GM19043 (cell line): Measurements from ENCODE around the gene SCPEP1.

Experiments used
- ATAC-seq: cut with Tn5 transposase; IDR thresholded peaks from one replicate; pipeline ENCODE4 v1.9.1; 2021; ENCODE audit warnings: low read depth; ENCODE audit not compliant: unreplicated experiment

The SCPEP1 gene

DNA sequence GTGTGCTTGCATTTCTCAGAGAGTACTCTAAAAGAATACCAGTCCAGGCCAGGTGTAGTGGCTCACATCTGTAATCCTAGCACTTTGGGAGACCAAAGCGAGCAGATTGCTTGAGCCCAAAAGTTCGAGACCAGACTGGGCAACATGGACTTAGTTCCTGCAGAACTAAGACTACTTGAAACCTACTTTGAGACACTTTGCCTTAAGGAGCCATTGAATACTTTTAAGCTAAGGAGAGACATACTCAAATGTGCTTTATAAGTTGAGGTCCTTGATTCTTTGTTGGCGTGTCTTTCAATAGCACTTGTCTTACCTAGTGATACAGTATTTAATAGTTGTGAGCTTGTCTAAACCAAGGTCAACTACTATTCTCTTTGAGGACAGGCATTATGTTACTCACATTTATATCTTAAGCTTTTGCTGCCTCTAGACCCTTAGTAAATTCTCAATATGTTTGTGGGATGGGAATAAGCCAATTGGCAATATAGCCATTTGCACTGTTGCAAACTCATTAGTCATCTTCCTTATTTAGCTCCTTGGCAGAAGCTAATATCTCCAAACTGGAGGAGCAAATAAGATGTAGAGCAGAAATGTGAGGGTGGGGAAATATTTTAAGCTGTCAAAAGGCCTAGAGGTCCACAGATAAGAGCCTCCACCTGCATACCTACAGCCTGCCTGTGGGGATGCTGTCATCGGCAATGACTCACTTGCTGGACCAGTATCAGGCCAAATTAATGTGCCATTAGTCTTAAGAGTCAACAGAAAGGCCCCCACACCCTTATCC is 16.3 kb downstream of the SCPEP1 start:
- ATAC-seq = no peak

- ATAC-seq = no peak
Measured at GRCh38 chr17:56995766-56996165, 17.8 kb downstream of the SCPEP1 start.

- ATAC-seq = no peak
Measured at GRCh38 chr17:56997313-56997712, 19.4 kb downstream of the SCPEP1 start.

- no peak for ATAC-seq
Measured at GRCh38 chr17:57001541-57001940, 23.6 kb downstream of the SCPEP1 start.

- no peak for ATAC-seq
Measured at GRCh38 chr17:57002904-57003303, 25.0 kb downstream of the SCPEP1 start.

GRCh38 chr17:57004944-57005579 is 27.1 kb downstream of the SCPEP1 start:
- ATAC-seq = peak; percentile 87

- no peak for ATAC-seq
Measured at GRCh38 chr17:57006040-57006439, 28.1 kb downstream of the SCPEP1 start.

GRCh38 chr17:57008958-57009357 is 31.0 kb downstream of the SCPEP1 start:
- no peak for ATAC-seq

- ATAC-seq = no peak
Measured at GRCh38 chr17:57009737-57010445, 32.0 kb downstream of the SCPEP1 start.

- ATAC-seq = no peak
Measured at GRCh38 chr17:57010487-57010886, 32.6 kb downstream of the SCPEP1 start.

GRCh38 chr17:57011491-57012015 is 33.6 kb downstream of the SCPEP1 start:
- no peak for ATAC-seq

DNA sequence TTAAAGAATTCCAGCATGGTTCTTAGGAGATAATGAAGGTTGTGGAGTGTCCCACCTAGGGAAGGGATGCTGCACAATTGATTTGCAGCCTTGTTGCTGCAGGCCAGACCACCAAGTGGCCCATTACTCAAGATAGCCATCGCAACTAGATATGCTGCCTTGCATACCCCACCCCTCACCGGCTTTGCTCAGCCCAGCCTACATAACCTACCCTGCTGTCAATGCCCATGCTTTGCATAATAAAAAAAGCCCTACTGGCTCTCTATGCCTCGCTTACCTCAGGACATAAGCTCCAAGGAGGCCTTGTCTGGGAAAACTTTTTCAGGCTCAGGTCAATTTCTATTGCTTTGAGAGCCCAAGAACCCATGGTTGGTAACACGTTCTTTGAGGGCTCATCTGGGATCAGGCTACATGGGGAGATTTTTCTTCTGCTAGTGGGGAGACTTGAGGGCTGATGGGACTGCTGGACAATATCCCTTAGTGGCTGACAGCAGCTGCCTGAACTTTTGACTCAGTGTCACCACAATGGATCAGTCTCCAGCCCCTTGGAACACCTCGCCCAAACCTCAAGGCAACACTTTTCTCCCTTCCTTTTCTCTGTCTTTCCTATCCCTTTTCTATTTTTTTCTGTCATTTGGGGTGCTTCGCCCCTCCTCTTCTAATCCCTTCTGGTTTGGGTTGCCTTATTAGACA is 38.3 kb downstream of the SCPEP1 start:
- ATAC-seq = no peak

DNA sequence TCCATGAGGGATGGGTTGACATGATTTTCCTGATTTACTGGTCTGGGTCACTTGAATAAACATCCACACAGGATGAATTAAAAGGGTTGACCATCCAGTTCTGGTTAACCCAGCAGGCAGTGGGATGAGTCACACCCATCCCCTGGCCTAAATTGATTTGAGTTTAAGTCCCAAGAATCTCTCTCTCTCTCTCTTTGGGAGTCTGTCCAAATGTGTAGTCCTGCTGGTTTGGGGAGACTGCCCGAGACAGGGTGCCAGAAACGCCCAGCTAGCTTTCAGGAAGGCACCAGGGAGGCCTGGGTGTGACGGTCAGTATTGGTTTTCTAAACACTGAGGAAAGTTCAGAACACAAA is 38.8 kb downstream of the SCPEP1 start:
- no peak for ATAC-seq

DNA sequence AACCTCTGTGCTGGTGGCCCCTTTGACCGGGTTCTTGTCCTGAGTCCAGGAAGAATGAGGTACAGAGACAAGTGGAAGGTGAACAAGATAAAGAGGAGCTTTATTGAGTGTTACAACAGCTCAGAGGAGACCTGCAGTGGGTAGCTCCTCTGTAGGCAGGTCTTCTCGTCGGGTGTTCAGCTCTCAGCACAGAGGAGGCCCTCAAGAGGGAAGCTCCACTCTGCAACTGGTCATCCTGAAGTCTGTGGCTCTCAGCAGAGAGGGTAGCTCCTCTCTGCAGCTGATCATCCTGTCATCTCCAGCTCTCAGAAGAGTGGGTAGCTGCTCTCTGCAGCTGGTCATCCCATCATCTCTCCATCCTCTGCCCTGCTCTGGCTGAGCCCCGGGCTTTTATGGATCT is 39.7 kb downstream of the SCPEP1 start:
- no peak for ATAC-seq

GRCh38 chr17:57020208-57020607 is 42.3 kb downstream of the SCPEP1 start:
- no peak for ATAC-seq

DNA sequence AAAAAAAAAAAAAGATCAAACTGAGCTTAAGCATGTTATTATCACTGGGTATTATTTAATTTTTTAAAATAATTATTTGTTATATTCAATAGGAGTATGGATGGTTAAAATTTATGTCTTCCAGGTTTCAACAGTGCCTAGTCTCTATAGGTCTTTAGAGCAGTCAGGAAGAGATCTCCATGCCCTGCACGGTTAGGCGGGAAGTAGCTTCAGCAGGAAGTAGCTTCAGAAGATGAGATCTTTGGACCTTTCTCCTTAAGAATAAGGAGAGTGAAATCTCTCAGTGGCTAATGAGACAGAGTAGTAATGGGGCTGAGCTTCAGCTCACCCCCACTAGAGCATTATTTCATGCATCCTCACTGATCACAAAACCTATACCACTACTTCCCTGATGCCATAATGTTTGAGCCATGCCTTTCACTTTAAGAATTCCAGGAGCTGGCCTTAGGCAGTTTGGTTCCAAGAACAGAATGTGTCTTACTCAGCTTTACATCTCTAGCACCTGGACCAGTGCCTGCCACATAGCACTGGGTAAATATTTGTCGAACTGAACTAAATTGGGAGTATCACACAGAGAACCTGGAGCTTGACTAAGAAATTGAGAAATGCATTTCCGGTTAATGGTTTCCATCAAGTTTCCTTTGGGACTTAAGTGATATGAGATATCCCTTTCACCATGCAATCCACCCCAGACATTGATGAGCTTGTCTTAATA is 43.5 kb downstream of the SCPEP1 start:
- ATAC-seq = no peak

DNA sequence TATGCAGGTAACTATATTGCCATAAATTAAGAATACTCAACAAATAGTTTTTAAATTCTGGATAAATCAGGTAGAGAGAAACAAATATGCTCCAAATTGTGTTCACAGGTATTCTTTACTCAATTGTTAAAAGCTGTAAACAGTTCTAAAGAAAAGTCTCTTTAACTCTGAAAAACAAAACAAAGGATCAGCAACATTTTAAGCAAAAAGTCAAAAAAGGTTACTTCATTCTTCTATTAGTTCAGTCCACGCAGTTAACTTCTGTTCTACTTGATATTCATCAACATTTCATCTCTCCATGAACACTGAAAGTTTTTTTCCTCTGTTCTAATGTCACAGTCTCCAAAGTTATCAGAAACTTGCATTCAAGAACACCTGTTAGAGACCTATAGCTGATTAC is 47.9 kb downstream of the SCPEP1 start:
- ATAC-seq = no peak

- no peak for ATAC-seq
Measured at GRCh38 chr17:57027852-57028251, 49.9 kb downstream of the SCPEP1 start.

DNA sequence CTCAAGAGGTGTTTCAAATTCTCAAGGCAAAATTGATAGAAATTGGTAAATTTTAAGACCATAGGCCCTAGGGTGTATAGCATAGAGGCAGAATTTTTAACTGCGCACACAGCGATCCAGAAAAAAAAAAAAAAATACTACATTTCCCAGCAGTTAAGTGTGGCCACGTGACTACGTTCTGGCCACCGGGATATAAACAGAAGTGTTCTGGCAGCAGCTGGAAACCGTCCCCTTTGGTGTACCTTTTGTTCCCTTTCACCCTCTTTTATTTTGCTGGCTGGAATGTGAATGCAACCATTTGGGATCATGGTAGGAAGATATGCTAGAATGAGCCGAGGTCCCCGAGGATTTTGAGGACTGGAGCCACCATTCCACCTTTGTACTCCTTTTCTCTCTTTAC is 54.4 kb downstream of the SCPEP1 start:
- no peak for ATAC-seq

DNA sequence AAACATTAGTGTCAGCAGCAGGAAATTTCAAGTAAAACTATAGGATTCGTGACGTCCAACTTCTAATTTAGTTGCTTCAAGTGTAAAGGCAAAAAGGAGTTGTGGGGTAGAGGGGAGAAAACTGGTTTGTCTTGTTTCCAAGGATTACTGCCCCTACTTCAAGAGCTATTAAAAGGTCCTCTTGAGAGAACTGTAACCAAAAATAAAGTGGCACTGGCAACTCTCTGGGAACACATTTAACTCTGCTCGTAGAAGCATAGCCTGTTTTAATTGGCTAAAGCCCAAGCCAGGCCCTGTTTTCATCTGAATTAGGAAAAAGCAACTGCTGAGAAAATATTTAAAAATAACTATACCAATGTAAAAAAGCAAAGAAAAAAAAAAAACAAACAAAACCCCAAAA is 55.4 kb downstream of the SCPEP1 start:
- ATAC-seq = no peak
